Mucosa of stomach (tissue), 1 donor: ENCODE measurements around the gene MC1R.

Experiments
- H3K27me3 ChIP-seq: one replicate; pipeline ENCODE4 v1.7.0; 2013; ENCODE audit warnings: mild to moderate bottlenecking, low read length; ENCODE audit not compliant: control insufficient read depth, insufficient read depth
- H3K36me3 ChIP-seq: one replicate; pipeline ENCODE4 v1.7.0; 2013; ENCODE audit warnings: low read length; ENCODE audit not compliant: control insufficient read depth, insufficient read depth
- H3K4me1 ChIP-seq: one replicate; pipeline ENCODE4 v1.7.0; 2013; ENCODE audit warnings: mild to moderate bottlenecking, low read length; ENCODE audit not compliant: control insufficient read depth, insufficient read depth
- H3K4me3 ChIP-seq: one replicate; pipeline ENCODE4 v1.7.0; 2013; ENCODE audit warnings: low read length
- H3K9ac ChIP-seq: one replicate; pipeline ENCODE4 v1.7.0; 2013; ENCODE audit warnings: mild to moderate bottlenecking, low read length, moderate library complexity
- H3K9me3 ChIP-seq: one replicate; pipeline ENCODE4 v1.7.0; 2013; ENCODE audit warnings: mild to moderate bottlenecking, low read length, moderate library complexity; ENCODE audit not compliant: control insufficient read depth
- donor health status: Pancreatic carcinoma.

MC1R gene

DNA sequence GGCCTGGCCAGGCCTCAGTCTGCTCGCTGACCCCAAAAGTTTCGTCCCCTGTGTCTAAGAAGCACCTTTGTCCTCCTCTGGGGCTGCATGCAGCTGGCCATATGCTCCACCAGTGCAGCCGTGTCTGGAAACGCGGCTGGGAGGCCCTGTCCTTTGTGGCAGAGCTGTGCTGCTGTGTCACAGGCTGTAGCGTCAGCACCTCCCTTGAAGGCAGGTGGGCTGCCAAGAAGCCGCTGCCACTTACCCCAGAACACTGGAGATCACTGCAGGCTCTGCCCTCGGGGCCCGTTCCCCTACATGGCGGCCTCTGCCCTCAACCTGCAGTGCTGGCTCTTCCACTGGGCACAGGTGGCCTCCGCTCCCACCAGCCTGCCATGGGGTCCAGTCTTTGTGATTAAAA lies 15.7 kb upstream of the MC1R start:
- H3K4me1 ChIP-seq = no peaks in the 10 kb centered on the region
- H3K36me3 ChIP-seq = peaks cover 20% of the 10 kb centered on the region
- H3K4me3 ChIP-seq = no peak overlapping the region
- H3K9me3 ChIP-seq = no peaks in the 10 kb centered on the region
- H3K27me3 ChIP-seq = no peaks in the 10 kb centered on the region
- H3K9ac ChIP-seq = no peak overlapping the region

DNA sequence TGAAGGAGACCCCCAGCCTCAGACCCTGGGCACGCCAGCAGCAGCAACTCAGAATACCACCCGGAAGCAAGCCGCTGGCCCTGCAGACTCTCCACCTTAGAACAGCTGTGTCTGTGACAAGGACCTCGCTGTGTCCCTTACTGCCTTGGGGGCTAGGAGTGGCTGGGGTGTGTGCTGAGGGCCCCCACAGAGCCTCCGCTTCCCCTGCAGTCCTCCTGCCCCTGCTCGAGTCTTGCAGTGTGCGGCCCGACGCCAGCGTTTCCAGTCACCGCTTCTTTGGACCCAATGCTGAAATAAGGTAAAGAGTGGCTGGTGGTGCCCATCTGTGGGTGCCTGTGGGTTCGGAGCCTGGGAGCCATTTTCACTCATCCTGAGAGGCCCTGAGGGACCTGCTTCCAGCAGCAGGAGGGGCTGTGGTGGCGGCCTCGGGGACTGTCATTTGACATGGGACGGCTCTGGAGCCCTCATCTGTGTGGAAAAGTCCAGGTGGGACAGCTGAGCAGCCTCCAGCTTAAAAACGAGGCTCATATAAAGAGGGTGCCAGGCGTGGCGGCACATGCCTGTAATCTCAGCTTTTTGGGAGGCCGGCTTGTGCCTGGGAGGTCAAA lies 14.7 kb upstream of the MC1R start:
- no peaks in the 10 kb centered on the region for H3K9me3 ChIP-seq
- H3K4me3 ChIP-seq = no peak overlapping the region
- no peaks in the 10 kb centered on the region for H3K27me3 ChIP-seq
- no peaks in the 10 kb centered on the region for H3K4me1 ChIP-seq
- H3K9ac ChIP-seq = no peak overlapping the region
- peaks cover 13% of the 10 kb centered on the region for H3K36me3 ChIP-seq

DNA sequence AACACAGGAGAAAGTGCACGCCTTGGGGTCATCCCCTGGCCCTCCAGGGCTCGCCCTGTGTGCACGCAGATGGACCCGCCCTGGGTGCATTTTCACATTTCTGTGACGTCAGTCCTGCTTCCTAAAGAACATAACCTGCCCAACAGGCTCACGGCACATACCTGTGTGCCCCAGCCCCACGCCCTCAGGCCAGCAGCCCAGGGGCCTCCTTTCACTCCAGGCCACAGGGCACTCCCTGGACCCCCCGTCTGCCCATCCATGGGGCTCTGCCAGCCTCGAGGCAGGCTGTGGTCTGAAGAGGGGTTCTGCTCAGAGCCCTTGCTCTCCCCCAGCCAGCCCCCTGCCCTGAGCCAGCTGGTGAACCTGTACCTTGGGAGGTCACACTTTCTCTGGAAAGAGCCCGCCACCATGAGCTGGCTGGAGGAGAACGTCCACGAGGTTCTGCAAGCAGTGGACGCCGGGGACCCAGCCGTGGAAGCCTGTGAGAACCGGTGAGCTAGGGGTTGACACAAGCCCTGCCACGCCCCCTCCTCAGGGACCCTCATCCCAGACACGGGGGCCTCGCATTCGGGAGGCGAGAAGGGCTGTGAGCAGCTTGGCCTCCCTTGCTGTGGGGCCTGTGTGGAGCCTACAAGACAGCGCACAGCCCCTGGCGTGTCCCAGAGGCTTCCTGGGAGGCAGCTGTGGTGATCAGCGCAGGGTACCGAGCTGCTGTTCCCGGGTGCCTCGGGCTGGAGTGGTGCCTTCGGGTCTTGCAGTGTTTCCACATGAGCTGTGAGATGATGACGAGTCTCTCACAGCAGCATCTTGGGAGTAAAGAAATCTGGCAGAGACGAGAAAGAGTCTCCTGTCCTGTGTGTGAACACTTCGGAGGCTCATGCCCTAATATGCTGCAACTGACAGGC lies 13.8 kb upstream of the MC1R start:
- Histone ChIP-seq H3K4me3 (no peak overlapping the region), H3K4me1 (peaks cover under 1% of the 10 kb centered on the region), H3K36me3 (peaks cover 10% of the 10 kb centered on the region), H3K9me3 (no peaks in the 10 kb centered on the region), H3K27me3 (no peaks in the 10 kb centered on the region), H3K9ac (no peak overlapping the region)

DNA sequence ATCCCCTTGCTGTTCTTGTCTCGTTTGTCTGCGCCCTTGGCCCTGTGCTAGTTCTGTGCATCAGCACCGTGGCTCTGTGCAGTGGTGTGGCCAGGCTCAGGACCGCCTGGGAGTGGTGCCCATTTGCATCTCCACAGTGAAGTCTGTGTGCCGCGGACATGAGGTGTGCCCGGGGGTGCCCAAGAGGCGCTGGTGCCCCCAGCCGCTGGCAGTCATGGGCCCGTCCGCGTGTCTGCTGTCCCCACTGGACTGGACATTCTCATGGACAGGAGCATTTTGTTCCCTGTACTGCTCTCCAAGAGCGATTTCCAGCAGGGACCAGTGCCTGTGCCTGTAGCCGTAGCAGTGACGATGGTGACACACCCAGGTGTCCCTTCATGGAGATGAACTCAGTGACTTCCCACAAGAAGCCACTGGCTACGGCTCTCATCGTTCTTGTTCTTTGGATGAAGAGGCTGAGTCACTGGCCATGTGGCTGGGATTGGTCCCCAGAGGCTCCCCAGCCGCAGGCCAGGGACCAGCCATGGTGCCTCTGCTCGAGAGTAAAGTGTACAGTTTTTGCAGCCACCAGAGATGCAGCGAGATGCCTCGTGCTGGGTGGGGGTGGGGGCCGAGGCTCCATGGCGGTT lies 13.0 kb upstream of the MC1R start:
- H3K36me3 ChIP-seq = peaks cover 6% of the 10 kb centered on the region
- H3K27me3 ChIP-seq = no peaks in the 10 kb centered on the region

DNA sequence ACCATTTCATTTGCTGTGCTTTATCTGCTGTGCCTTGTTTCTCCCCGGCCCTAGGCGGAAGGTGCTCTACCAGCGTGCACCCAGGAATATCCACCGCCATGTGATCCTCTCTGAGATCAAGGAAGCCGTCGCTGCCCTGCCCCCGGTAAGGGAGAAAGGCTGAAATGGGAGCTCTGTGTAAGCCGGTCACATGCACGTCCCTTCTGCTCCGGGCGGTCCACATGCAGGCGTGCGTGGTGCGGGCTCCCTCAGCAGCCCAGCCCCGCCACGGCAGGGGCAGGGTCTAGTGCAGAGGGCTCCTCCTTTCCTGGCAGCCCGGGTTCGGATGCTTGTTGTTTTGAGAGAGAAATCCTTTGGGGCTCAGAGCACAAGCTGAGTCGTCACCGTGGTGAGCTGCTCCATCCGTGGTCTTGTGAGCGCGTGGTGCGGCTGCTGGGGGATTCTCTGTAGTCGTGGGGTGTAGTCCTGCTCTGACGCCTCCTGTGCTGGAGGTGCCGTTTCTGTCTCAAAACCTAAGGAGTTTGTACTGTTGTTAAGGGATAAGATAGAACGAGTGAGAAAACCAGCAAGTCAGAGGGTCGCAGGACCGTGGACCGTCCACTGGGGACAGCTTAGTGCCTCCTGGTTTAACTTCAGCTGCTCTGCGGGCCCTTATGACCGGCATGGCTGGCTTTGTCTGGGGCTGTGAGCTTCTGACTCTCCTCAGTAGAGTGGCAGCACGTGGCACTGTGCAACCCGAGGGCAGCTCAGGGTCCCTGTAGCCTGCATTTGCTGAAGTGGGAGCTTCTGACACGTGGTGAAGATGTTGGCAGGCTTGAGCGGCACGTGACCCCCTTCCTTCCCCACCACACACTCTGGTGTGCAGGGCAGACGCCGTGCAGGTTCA lies 12.3 kb upstream of the MC1R start:
- H3K4me3 ChIP-seq = no peak overlapping the region
- no peaks in the 10 kb centered on the region for H3K9me3 ChIP-seq
- H3K9ac ChIP-seq = no peak overlapping the region
- H3K27me3 ChIP-seq = no peaks in the 10 kb centered on the region
- peaks cover 6% of the 10 kb centered on the region for H3K36me3 ChIP-seq
- peaks cover 8% of the 10 kb centered on the region for H3K4me1 ChIP-seq

More for the DNA sequence above, 13.0 kb upstream of the MC1R start:
- no peak overlapping the region for H3K4me3 ChIP-seq
- no peak overlapping the region for H3K9ac ChIP-seq
- no peaks in the 10 kb centered on the region for H3K9me3 ChIP-seq
- H3K4me1 ChIP-seq = peaks cover 8% of the 10 kb centered on the region

DNA sequence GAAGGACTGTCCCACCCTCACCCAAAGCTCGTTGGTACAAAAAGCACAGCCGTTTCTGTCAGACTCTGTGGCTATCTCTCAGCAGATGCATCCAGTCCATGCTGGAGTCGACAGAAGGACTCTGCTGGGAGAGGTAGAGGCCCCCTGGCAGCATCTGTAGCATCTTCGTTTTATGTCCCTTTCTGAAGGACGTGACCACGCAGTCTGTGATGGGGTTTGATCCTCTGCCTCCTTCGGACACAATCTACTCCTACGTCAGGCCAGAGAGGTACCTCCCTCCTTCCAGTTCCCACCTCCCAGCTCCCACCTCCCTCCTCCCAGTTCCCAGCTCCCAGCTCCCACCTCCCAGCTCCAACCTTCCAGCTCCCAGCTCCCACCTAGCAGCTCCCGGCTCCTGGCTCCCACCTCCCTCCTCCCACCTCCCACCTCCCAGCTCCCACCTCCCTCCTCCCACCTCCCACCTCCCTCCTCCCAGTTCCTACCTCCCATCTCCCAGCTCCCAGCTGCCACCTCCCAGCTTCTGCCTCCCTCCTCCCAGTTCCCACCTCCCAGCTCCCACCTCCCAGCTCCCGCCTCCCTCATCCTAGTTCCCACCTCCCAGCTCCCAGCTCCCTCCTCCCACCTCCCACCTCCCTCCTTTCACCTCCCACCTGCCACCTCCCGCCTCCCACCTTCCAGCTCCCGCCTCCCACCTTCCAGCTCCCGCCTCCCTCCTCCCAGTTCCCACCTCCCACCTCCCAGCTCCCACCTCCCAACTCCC lies 11.4 kb upstream of the MC1R start:
- H3K27me3 ChIP-seq = no peaks in the 10 kb centered on the region
- H3K36me3 ChIP-seq = peaks cover 6% of the 10 kb centered on the region
- H3K4me3 ChIP-seq = no peak overlapping the region
- H3K9me3 ChIP-seq = no peaks in the 10 kb centered on the region
- H3K9ac ChIP-seq = no peak overlapping the region
- peaks cover 8% of the 10 kb centered on the region for H3K4me1 ChIP-seq

DNA sequence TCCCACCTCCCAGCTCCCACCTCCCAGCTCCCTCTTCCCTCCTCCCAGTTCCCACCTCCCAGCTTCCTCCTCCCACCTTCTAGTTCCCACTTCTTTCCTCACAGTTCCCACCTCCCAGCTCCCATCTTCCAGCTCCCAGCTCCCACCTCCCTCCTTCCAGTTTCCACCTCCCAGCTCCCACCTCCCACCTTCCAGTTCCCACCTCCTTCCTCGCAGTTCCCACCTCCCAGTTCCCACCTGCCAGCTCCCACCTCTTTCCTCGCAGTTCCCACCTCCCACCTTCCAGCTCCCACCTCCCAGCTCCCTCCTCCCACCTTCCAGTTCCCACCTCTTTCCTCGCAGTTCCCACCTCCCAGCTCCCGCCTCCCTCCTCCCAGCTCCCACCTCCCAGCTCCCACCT lies 10.4 kb upstream of the MC1R start:
- Histone ChIP-seq H3K9me3 (no peaks in the 10 kb centered on the region), H3K36me3 (peaks cover 6% of the 10 kb centered on the region), H3K27me3 (no peaks in the 10 kb centered on the region), H3K4me3 (no peak overlapping the region), H3K9ac (no peak overlapping the region), H3K4me1 (peaks cover 8% of the 10 kb centered on the region)

DNA sequence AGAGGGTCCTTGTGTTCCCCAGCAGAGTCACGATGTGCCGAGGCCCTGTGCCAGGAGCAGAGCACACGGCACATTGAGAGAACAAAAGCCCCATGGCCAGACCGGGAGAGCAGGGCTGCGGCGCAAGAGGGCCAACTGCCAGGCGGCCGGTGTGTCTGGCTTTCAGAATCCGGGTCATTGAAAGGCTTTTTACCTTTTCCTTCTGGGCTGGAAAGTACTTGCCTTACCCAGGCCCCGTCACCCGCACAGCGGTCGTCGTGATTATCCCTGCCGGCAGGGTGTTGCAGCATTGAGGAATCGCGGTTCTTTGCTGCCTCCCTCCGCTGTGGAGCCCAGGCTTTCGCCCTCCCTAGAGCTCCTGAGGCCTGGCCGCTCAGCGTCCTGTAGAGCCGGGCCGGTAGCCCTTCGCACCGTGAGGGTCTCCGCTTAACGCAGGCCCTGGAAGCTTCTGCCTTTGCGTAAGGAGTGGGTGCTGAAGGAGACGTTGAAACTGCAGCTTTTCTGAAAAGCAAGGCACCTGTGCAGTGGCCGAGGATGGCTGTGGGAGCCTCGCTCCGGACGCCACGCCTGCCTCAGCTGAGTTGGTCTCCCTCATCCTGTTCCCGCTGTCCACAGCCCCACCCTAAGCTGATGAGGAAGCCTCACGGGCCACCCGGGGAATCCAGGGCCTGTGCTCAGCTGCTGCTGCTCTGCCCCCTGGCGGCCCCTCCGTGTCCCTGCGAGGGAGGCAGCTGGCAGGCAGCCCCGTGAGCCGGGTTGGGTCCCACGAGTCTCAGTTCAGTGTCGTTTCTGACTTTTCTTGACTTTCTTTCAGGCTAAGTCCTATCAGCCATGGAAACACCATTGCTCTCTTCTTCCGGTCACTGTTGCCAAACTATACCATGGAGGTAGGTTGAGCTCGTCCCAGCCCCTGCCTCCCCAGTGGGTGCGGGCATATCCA lies 8.6 kb upstream of the MC1R start:
- peaks cover 8% of the 10 kb centered on the region for H3K4me1 ChIP-seq
- H3K36me3 ChIP-seq = peaks cover 6% of the 10 kb centered on the region
- no peak overlapping the region for H3K9ac ChIP-seq
- H3K27me3 ChIP-seq = no peaks in the 10 kb centered on the region
- no peaks in the 10 kb centered on the region for H3K9me3 ChIP-seq
- no peak overlapping the region for H3K4me3 ChIP-seq

DNA sequence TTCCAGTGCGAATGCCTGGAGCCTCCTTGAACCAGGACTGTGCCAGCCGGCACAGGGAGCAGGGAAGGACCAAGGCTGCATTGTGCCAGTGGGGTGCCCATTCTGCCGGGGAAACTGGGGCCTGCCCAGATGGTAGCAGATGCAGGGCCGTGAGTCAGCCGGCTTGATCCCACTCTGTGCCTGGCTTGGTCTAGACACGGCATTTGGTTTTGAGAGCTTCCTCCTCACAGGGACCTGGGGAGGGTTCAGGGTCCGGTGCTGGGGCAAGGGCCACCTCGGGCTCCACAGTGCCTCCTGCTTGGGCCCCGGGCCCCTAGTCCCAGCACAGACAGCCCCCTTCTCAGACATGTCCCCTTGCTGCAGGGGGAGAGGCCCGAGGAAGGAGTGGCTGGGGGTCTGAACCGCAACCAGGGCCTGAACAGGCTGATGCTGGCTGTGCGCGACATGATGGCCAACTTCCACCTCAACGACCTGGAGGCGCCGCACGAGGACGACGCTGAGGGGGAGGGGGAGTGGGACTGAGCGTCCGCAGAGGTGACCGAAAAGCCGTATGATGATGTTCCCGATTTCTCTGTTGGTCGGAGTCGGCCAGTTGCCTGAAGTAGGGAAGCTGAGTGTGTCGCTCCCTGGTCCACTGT lies 7.8 kb upstream of the MC1R start:
- H3K9me3 ChIP-seq = no peaks in the 10 kb centered on the region
- peaks cover 8% of the 10 kb centered on the region for H3K4me1 ChIP-seq
- H3K27me3 ChIP-seq = no peaks in the 10 kb centered on the region
- H3K36me3 ChIP-seq = peaks cover 6% of the 10 kb centered on the region
- no peak overlapping the region for H3K9ac ChIP-seq
- H3K4me3 ChIP-seq = no peak overlapping the region

DNA sequence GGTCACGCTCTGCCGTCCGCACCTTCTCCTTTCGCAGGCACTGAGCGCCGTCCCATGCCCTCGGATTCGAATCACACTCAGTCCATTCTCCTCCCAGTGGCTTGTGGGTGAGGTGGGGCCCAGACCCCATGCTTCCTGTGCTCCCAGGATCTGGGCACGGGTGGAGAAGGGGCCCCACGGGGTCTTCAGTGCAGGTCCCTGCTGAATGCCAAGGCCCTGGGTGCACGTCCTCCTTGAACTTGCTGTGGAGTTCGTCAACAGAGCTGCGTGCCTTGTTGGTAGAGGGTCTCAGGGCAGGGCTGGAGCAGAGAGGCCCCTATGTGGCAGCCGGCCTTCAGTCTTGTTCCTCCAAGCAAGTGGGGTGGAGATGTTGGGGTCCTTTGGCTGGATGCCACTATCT lies 7.3 kb upstream of the MC1R start:
- H3K36me3 ChIP-seq = peaks cover 6% of the 10 kb centered on the region
- H3K4me1 ChIP-seq = peaks cover 8% of the 10 kb centered on the region
- no peaks in the 10 kb centered on the region for H3K27me3 ChIP-seq
- H3K9ac ChIP-seq = no peak overlapping the region
- no peaks in the 10 kb centered on the region for H3K9me3 ChIP-seq
- no peak overlapping the region for H3K4me3 ChIP-seq
